Mucosa of stomach (tissue), 1 donor: ENCODE results near the gene EP400.

Source experiments
- H3K27me3 ChIP-seq: one replicate; pipeline ENCODE4 v1.7.0; 2013; ENCODE audit warnings: mild to moderate bottlenecking, low read length; ENCODE audit not compliant: control insufficient read depth, insufficient read depth
- H3K36me3 ChIP-seq: one replicate; pipeline ENCODE4 v1.7.0; 2013; ENCODE audit warnings: low read length; ENCODE audit not compliant: control insufficient read depth, insufficient read depth
- H3K4me1 ChIP-seq: one replicate; pipeline ENCODE4 v1.7.0; 2013; ENCODE audit warnings: mild to moderate bottlenecking, low read length; ENCODE audit not compliant: control insufficient read depth, insufficient read depth
- H3K4me3 ChIP-seq: one replicate; pipeline ENCODE4 v1.7.0; 2013; ENCODE audit warnings: low read length
- H3K9ac ChIP-seq: one replicate; pipeline ENCODE4 v1.7.0; 2013; ENCODE audit warnings: mild to moderate bottlenecking, low read length, moderate library complexity
- H3K9me3 ChIP-seq: one replicate; pipeline ENCODE4 v1.7.0; 2013; ENCODE audit warnings: mild to moderate bottlenecking, low read length, moderate library complexity; ENCODE audit not compliant: control insufficient read depth
- donor health status: Pancreatic carcinoma.

The EP400 gene

DNA sequence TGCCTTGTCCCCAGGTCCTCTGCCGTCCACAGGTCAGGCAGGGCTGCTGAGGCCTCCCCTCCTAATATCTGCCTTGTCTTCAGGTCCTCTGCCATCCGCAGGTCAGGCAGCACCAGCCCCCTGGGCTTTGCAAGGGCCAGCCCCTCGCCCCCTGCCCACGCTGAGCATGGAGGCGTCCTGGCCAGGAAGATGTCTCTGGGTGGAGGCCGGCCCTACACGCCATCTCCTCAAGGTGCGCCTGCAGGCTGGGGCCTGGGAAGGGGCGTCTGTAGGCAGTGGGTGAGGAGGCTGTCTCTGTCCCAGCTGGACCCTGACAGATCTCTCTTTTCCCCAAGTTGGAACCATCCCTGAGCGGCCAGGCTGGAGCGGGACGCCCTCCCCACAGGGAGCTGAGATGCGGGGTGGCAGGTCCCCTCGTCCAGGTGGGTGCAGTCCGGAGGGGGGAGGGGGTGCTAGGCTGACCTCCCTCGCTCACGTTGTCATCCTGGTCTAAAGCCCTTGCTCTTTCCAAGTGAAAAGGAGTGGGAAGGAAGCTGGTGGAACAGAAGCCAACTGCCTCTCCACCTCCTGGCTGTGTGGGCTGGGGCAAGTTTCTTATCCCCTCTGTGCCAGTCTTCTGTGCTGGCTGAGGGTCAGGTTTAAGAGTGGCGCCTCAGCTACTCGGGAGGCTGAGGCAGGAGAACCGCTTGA, 34.6 kb upstream of the EP400 start:
- Histone ChIP-seq H3K9ac (no peak overlapping the region), H3K4me1 (no peaks in the 10 kb centered on the region), H3K4me3 (no peak overlapping the region), H3K9me3 (no peaks in the 10 kb centered on the region), H3K36me3 (no peaks in the 10 kb centered on the region), H3K27me3 (no peaks in the 10 kb centered on the region)

- no peaks in the 10 kb centered on the region for H3K36me3 ChIP-seq
- H3K9ac ChIP-seq, result no peak overlapping the region
- no peaks in the 10 kb centered on the region for H3K9me3 ChIP-seq
- H3K4me1 ChIP-seq, result no peaks in the 10 kb centered on the region
- H3K4me3 ChIP-seq, result no peak overlapping the region
- no peaks in the 10 kb centered on the region for H3K27me3 ChIP-seq
Measured at GRCh38 chr12:131915823-131916222, 33.9 kb upstream of the EP400 start.

- H3K9ac ChIP-seq, result no peak overlapping the region
- H3K9me3 ChIP-seq, result no peaks in the 10 kb centered on the region
- no peaks in the 10 kb centered on the region for H3K36me3 ChIP-seq
Measured at GRCh38 chr12:131916306-131917138, 33.2 kb upstream of the EP400 start.

GRCh38 chr12:131917139-131917710, 32.5 kb upstream of the EP400 start:
- no peaks in the 10 kb centered on the region for H3K36me3 ChIP-seq

More at GRCh38 chr12:131916306-131917138, 33.2 kb upstream of the EP400 start:
- H3K4me1 ChIP-seq, result no peaks in the 10 kb centered on the region
- H3K27me3 ChIP-seq, result no peaks in the 10 kb centered on the region
- H3K4me3 ChIP-seq, result no peak overlapping the region

GRCh38 chr12:131917711-131918306, 31.9 kb upstream of the EP400 start:
- no peaks in the 10 kb centered on the region for H3K36me3 ChIP-seq
- H3K4me3 ChIP-seq, result no peak overlapping the region
- no peak overlapping the region for H3K9ac ChIP-seq
- H3K27me3 ChIP-seq, result no peaks in the 10 kb centered on the region
- H3K4me1 ChIP-seq, result no peaks in the 10 kb centered on the region
- no peaks in the 10 kb centered on the region for H3K9me3 ChIP-seq

More at GRCh38 chr12:131917139-131917710, 32.5 kb upstream of the EP400 start:
- no peaks in the 10 kb centered on the region for H3K27me3 ChIP-seq
- no peaks in the 10 kb centered on the region for H3K9me3 ChIP-seq
- no peak overlapping the region for H3K9ac ChIP-seq
- H3K4me1 ChIP-seq, result no peaks in the 10 kb centered on the region
- no peak overlapping the region for H3K4me3 ChIP-seq

GRCh38 chr12:131918311-131919050, 31.3 kb upstream of the EP400 start:
- H3K36me3 ChIP-seq, result no peaks in the 10 kb centered on the region
- no peaks in the 10 kb centered on the region for H3K9me3 ChIP-seq
- no peak overlapping the region for H3K4me3 ChIP-seq
- no peak overlapping the region for H3K9ac ChIP-seq
- no peaks in the 10 kb centered on the region for H3K27me3 ChIP-seq
- H3K4me1 ChIP-seq, result no peaks in the 10 kb centered on the region

- Histone ChIP-seq H3K9ac (no peak overlapping the region), H3K4me3 (no peak overlapping the region), H3K4me1 (no peaks in the 10 kb centered on the region), H3K27me3 (no peaks in the 10 kb centered on the region), H3K36me3 (no peaks in the 10 kb centered on the region), H3K9me3 (no peaks in the 10 kb centered on the region)
Measured at GRCh38 chr12:131919051-131919347, 30.7 kb upstream of the EP400 start.

DNA sequence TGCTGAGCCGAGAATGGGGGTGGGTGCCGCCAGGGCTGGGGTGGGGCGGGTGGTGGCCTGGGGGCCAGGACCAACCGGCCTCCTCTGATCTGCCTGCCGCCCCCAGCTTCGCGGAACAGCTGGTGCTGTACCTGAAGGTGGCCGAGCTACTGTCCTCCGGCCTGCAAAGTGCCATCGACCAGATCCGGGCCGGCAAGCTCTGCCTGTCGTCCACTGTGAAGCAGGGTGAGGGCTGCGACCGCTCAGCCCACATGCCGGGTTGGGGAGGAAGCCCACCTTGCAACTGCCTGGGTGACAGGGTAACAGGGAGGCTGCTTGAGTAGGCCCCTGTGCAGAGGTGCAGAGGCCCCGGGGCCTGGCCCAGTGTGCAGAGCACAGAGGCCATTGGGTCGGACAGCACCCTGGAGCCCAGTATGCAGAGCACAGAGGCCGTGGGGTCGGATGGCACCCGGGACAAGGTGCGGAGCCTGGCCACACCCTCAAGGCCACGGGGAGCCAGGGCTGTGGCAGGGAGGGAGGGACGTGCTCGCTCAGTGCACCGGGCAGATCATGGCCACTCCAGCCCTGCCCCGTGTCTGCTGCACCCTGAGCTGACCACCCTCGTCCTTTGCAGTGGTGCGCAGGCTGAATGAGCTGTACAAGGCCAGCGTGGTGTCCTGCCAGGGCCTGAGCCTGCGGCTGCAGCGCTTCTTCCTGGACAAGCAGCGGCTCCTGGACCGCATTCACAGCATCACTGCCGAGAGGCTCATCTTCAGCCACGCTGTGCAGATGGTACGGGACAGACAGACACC, 30.2 kb upstream of the EP400 start:
- Histone ChIP-seq H3K4me3 (no peak overlapping the region), H3K9me3 (no peaks in the 10 kb centered on the region), H3K4me1 (no peaks in the 10 kb centered on the region), H3K9ac (no peak overlapping the region), H3K27me3 (no peaks in the 10 kb centered on the region), H3K36me3 (no peaks in the 10 kb centered on the region)

DNA sequence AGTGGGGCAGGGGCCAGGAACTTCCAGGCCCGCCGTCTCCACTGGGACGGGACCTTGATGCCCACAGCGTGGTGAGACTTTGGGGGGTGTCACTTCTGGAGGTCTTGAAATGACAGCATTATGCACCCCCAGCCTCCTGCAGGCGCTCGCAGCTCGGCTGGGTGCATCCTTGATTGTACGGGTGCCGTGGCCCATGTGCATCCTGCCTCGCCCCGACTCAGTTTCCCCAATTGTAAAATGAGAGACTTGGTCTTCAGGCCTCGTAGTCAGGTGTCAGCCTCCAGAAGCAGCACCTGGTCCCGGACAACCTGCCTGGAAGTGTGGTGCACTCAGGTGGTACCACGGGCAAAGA, 29.6 kb upstream of the EP400 start:
- Histone ChIP-seq H3K9me3 (no peaks in the 10 kb centered on the region), H3K4me1 (no peaks in the 10 kb centered on the region), H3K27me3 (no peaks in the 10 kb centered on the region), H3K36me3 (no peaks in the 10 kb centered on the region), H3K9ac (no peak overlapping the region), H3K4me3 (no peak overlapping the region)

DNA sequence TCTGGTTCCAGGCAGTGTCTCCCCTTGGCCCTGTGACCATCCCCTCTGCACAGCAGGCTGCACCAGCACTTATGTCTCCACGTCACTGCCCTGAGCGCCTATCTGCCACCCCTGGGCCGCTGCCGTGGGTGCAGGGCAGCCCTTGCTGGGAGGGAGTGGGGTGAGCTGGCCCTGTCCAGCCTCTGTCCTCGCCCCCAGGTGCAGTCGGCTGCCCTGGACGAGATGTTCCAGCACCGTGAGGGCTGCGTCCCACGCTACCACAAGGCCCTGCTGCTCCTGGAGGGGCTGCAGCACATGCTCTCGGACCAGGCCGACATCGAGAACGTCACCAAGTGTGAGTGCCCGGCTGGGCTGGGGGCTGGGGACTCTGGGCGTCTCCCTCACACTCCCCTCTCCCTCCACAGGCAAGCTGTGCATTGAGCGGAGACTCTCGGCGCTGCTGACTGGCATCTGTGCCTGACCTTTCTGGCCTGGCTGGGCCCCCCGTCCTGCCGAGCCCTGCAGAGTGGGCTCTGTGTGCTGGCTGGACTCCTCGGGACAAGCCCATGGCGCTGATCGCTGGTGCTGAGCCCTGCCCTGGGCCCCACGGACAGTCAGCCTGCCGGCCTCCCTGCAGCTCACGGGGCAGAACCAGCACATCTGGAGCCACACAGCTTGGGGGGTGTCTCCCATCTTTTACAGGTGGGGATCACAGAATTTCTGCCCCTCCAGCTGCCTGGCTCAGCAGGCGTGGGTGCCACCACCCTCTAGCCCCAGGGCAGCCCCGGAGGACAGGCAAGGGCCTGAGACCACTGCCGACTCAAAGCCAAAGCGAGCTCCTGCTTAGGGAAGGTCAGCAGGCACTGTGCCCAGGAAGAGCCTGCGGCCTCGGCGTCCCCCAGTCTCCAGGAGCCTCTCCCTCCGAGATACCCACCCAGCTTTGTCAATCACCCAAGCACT, 28.6 kb upstream of the EP400 start:
- Histone ChIP-seq H3K36me3 (no peaks in the 10 kb centered on the region), H3K4me3 (no peak overlapping the region), H3K9ac (no peak overlapping the region), H3K27me3 (no peaks in the 10 kb centered on the region), H3K9me3 (no peaks in the 10 kb centered on the region), H3K4me1 (no peaks in the 10 kb centered on the region)
